Stimulated activated CD8-positive, alpha-beta memory T cell treated with anti-CD3 and anti-CD28 coated beads, Interleukin-7, amount 100 ng/mL, for 48 hours (primary cell): ENCODE measurements around the gene RFXANK.
"Not testable (repeated sequence)": the region's sequence is repeated elsewhere in the genome, so short reads cannot be mapped to it uniquely, and the experiment has no call there.

Source experiments
- DNase-seq, 2 donors: peaks; one replicate each; pipeline ENCODE4 v3.0.0-alpha.2; 2020; ENCODE audit warnings: low read depth in 1 of 2; ENCODE audit errors: extremely low read depth in 1 of 2

The RFXANK gene, protein sequence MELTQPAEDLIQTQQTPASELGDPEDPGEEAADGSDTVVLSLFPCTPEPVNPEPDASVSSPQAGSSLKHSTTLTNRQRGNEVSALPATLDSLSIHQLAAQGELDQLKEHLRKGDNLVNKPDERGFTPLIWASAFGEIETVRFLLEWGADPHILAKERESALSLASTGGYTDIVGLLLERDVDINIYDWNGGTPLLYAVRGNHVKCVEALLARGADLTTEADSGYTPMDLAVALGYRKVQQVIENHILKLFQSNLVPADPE

DNA sequence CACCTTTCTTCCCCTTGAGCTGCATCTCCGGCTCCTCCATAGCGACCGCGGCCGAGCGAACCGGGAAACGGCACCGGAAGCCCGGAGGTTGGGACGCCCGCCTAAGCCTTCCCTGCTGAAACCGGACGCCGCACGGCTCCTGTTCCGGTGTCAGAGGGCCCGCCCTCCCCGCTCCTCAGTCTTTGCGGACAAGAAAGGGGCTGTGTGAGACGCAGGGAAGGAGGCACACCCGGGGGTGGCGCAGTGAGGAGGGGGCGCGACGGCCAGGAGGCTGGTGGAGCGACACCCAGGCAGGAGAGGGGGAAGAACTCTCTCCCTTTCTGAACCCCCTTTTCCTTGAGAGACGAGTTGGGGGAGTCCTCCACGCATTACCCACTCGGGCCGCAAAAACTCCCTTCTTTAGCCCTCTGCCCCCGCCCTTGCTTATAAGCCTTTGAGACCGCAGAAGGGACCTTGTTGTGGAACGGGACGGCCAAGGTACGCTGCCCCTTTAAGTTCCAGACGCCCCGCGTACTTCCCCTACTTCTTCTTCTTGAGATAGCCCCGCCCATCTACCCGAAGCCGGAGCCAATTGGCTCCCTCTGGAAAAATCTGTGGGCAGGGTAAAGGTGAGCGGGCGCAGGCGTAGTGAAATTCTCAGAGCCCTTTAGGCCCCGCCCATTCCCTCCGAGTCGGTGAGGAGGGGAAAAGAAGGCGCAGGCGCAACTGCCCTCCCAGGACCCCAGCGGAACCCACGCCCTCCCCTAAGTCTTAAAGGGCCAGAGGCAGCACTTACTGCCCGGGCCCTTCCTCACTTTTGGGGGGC lies at the start of gene RFXANK, which contains the start of gene BORCS8:
TSS of gene RFXANK (plus strand) at position 181 of the 805 bp plus-strand sequence. CDS start 1,689 bp downstream, outside the sequence.
TSS of gene BORCS8 (minus strand) at position 75 of the 805 bp plus-strand sequence. CDS start at position 40, 35 bp downstream.
- peak; percentile 95 to 99 for DNase-seq

DNA sequence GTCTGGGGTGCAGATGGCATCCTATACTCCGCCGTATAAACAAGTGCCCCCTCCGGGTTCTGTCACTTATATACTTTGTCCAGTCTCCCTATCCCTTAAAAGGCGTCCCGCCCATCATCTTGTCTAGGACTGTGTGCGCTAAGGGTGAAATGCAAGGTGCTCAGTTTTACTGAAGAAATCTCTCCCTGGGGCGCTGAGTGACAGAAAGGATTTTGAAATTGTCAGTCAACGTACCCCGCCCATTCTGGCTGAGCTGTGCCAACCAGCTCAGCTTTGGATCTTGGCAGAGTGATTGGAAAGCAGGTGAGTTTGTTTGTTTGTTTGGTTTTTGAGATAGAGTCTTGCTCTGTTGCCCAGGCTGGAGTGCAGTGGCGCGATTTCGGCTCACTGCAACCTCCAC lies 49.7 kb upstream of the RFXANK start:
- DNase-seq = no peak

DNA sequence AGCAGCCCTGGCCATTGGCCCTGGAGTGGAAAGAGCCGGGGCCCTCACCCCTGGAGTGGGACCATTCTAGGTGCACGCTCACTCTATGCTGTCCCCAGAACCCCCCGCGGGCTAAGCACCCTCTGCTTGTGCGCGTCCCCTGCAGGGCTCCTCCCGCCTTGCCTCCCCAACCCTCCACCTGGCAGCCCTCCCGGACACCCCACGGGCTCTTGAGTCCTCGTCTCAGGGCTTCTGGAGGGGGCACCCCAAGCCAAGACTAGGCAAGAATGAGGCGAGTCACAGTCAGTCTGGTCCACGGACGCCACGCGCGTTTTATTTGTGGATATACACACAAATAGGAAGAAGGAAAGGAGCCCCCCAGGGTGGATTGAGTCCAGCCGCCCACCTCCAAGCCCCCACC lies 46.8 kb upstream of the RFXANK start:
- DNase-seq = no peak

DNA sequence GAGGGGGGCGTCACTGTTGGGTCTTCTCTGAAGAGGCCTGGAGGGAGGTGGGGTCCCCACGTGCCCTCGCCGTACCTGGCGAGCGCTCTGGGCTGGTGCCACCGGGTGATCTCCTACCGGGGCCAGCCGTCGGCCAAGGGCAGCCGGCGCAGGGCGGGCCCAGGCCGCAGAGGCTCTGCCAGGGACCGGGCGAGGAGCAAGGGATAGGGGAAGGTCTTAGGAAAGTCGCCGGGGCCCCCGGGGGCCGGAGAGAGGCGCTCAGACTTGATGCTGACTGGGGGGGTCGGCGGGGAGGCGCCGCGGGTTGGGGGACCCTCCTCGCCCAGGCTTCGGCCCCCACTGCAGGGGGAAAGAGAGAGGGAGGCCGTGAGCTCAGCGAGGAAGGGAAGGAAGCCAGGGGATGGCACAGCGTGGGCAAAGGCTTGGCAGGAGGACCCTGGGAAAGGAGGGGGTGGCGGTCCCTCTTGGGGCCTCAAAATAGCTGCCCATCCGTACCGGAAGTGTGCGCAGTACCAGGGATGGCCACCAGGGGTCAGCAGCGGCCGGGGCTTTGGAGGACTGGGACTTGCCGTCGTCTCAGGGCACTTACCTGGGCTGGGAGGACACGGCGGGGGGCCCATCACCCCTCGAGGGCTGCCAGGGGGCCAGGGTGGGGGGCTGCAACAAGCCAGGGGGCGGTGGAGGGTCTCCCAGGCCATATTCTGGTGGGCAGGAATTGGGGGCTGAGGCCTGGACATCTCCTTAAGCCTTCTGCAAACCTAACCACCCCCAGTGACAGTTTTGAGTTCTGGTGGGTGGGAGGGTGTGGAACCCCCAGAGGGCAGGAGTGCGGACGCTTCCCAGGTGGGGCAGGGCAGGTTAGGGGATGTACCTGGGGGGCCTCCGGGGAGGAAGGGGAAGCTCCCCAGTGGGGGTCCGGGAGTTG lies 46.1 kb upstream of the RFXANK start:
- peak; percentile 60 to 65 for DNase-seq

DNA sequence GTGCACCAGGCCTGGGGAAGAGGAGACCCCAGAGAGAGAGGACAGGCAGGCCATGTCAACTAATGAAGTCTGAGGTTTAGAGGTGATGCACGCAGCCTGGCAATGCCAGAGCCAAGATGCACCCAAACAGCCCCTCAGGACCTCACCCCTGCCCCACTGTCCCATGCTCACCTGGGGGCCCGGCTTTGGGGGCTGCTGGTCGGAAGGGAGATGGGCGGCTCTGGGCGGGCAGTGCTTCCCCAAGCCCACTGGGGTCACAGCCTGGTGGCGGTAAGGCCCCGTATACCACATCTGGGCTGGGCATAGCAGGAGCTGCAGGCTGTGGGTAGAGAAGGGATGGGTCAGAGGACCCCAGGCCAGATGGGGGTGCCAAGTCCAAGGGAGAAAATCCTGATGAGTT lies 45.2 kb upstream of the RFXANK start:
- no peak for DNase-seq

DNA sequence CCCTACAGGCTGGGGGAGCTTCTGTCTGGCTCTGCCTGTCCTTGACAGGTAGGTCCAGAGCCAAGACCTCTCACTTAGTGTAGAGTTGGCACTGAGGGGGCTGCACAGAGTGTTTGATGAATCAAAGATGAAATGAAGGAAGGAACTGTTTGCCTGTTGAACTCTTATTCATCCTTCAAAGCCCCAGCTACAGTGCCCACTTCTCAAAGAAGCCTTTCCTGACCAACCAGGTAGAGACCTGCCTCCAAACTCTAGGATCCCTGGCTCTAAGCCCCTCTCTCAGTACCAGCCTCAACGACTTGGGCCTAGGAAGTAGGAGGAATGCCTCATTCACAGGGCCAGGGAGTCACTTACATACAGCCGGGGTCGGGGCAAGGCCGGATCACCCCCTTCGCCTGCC lies 44.7 kb upstream of the RFXANK start:
- no peak for DNase-seq

DNA sequence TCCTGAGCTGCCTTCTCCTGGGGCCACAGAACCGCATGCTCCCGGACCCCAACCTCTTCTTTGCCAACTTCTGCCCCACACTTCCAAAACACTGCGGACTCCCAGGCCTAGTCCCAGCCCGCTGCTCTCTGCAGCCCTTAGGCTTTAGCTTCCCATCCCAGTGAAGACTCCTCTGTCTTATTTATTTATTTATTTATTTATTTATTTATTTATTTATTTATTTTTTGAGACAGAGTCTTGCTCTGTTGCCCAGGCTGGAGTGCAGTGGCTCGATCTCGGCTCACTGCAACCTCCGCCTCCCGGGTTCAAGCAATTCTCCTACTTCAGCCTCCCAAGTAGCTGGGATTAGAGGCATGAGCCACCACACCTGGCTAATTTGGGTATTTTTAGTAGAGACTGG lies 43.6 kb upstream of the RFXANK start:
- not testable (repeated sequence) for DNase-seq

DNA sequence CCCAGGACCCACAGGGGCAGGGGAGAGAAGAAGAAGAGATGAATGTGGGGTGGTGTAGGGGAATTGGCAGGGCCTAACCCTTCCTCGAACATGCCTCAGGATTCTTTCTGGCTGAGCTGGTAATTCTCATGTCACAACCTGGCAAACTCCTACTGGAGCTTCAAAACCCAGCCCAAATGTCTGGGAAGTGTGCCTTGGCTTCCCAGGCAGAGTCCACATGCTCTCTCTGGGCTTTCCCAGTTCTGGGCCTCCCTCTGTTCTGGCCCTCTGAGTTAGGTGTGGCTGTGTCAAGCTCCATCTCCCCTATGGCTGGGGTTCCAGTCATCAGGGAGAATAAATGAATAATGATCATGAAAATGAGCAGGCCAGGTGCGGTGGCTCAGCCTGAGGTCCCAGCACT lies 42.6 kb upstream of the RFXANK start:
- DNase-seq = no peak

DNA sequence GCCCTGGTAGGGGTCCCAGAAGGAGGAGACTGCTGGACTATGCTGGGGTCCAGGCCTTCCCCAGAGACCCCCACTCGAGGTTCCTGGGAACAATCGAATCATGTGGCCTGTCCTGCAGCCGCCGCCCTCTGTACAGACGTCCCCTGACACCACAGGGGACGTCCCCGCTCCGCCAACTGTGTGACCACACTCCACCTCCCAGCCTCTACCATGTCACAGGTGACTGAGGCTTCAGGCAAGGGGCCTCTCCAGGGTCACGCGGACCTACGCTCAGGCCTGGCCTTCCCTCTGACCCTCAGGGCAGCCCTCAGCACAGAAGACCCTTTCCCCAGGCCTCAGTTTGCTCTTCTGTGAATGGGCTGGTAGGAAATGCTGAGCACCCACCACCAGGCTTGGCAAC lies 40.6 kb upstream of the RFXANK start:
- DNase-seq = no peak

DNA sequence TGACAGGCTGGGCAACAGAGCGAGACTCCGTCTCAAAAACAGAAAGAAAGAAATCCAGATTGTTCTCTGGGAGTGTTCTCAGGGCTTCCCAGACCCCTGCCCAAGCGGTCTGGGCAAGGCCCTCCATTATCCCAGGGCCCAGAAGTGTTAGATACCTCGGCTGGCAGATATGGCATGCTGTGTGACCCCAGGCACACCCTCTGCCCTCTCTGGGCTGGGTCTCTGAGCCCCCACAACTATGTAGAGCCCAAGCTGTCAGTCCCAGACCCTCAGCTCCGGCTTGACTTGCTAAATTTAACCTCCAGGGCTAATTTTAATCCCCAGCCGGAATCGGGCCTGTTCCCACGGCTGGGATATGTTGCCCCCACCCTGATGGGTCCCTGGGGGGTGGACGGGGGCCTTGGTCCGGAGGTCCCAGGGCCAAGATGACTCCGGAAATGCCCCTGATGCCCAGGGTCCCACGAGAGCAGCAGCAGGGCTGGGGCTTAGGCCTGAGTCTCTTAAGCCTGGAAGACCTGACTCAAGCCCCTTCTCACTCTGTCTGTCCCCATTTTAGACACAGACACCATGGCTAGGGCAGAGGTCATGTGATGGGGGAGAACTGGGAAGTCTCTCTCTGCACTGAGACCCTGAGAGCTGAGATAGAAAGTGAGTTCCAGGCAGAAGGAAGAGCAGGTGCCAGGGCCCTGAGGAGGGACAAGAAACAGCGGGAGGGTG lies 39.2 kb upstream of the RFXANK start:
- DNase-seq = no peak

DNA sequence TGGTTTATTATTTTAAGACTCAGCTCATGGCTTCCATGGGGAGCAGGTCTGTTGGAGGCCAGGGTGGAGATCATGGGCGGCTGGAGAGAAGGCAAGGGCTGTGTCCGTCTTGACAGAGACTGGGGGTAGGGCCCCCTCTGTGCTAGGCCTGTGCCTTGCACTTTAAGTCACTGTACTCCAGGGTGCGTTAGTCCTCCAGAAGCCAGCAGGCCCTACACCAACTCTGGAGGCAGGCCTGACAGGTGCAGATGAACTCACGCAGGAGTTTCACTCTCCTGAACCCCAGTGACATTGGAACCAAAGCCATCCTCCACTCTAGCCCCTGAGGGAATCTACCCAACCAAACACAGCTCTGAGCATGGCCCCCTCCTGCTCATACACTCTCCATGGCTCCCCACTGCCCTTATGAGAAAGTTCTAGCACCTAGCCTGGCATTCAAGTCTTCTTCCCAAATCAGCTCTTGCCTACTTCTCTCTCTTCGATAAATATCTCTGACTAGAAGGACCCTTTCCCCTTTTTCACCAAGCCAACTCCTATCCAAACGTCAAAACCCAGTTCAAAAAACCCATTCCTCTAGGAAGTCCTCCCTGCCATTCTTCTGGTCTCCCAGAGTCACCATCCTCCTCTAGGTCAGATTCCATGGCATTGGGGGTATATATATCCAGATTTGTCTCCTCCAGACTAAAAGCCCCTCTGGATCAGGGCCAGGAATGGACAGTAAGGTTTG lies 37.1 kb upstream of the RFXANK start:
- DNase-seq = no peak

DNA sequence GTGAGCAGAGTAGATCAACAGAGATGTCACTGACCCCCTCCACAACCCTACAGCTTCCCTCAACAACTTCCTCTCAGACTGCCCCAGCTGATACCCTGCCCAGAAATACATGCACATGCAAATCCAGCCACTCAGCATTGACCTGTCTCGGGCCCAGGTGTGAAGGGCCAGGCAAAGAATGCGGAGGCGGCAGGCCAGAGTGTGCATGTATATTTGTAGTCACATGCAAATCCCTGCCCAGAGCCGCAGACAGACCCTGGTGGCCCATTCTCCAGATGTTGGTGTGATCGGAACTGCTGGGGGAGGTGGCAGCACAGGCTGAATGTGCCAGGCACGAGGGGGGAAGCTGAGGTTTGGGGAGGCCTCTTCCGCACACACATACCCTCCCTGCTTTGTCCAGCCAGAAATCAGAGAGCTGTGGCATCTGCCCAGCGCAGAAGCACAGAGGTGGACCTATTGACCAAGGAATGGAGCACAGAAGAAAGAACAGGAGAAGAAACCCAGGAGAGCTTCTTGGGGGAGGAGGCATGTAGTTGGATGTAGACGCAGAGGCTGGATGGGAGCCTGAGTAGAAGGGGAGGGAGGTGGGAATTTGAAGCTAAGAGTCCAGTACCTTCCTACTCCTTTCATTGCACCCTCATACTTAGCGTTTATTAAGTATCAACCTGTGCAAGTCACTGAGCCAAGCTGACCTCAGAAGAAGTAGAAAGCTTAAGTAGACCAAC lies 36.4 kb upstream of the RFXANK start:
- DNase-seq = no peak

DNA sequence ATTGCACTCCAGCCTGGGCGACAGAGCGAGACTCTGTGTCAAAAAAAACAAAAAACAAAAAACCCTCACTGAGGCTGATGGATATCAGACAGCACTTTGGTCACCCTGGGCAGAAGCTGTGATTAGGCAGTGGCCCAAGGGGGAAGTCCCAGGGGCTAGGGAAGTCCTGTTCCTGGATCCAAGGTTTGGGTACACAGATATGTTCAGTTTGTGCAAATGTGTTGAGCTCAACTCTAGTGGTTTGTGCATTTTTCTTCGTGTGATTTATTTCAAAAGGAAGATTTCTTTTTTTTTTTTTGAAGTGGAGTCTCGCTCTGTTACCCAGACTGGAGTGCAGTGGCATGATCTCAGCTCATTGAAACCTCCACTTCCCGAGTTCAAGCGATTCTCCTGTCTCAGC lies 34.2 kb upstream of the RFXANK start:
- DNase-seq = no peak

DNA sequence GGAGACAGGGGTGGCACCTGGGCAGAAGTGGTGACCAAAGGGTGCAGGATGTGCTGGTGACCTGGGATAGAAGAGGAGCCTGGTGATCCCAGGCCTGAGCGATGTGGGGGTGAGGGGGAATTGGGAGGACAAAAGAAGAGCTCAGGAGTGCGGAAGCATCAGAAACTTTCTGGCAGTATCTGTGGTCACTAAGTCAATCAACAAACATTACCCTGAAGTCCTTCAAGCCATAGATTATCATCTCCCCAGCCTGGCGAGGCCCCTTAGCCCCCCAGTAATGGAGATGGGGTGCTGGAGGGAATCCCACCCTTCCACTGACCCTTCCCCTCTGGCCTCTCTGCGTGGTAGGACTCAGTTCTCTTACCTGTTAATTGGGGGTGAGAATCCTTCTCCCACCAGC lies 32.5 kb upstream of the RFXANK start:
- no peak for DNase-seq

DNA sequence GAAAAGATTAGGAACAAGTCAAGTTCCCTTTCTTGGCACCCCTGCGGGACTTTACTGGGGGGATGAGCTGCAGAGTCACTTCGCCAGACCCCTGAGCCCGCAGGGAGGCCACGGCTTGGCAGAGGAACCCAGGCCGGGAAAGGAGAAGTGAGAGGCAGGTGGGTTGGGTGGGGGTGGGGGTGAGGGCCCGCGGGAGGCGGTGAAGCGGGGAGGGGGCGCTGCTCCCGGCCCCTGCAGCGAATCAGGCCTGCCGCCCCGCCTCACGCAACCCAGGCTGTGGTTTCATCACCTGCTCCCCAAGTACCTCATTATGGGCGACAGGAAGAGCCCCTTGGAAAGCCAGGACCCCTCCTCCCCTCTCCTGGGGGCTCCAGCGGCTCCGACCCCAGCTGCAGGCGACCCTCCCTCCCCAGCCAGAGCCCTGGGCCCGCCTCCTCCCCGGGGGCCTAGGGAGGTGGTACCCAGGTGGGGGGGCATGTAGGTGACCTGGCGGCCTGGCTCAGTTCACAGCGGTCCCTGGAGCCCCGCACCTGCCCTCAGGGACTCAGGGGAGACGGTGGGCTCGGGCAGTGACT lies 31.5 kb upstream of the RFXANK start:
- no peak for DNase-seq

DNA sequence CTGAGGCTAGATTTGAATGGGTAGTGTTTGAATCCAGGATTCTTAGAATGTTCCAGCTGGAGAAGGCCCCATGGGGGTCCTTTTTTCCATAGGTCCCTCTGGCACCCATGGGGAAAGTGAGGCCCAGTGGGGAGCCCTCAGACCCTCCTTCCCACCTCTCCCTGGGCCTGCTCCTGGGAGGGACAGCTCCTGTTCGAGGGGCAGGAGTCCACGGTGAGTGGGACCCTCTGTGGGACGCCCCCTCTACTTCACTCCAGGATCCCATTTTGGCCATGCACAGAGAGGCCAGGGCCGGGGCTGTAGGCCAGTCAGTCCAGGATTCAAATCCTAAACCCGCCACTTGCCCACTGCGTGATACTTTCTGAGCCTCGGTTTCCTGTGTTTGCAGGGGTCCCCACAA lies 29.6 kb upstream of the RFXANK start:
- DNase-seq = no peak

DNA sequence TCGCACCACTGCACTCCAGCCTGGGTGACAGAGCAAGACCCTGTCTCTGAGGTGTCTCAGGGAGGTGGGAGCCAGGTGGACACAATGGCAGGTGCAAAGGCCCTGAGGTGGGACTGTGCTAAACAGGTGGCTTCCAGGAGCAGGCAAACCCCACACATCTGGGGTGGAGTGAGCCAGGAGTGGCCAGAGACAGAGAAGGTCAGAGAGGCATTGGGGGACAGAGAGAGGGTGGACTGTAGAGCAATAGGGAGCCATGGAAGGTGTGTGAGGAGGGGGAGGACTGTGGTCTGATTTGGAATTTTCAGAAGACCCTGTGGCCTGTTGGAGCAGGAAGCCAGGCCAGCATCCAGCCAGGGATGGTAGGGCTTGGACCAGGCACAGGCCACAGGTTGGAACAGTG lies 26.7 kb upstream of the RFXANK start:
- no peak for DNase-seq

DNA sequence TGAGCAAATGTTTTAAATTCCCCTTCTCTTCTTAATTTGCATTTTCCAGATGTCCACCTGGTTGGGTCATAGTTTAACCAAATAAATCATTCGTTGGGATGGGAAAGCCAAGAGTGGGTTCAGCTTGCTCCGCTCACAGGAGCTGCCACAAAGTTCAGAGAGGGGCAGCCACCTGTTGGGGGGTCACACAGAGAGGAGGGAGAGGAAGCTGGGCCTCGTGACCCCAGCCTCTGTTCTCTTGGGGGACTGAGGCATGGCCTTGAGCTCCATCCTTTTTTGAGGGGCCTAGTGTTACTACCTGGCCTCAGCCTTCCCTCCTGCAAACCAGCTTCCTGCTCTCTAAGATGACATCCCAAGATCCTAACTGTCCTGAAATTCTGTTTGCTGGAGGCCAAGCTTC lies 24.4 kb upstream of the RFXANK start:
- DNase-seq = no peak
